ENCODE results near the gene GOSR2. TPM values are rescaled to one million over a fixed set of nuclear protein-coding genes. Genes with fewer than 3 reads are reported as not detected.

GOSR2 gene
- total and polyA plus RNA-seq, 2 of the 13 experiments (the other 11 are each of a cell fraction or from before 2014, with no cell fraction given) = 61.5 to 63.9 TPM

DNA sequence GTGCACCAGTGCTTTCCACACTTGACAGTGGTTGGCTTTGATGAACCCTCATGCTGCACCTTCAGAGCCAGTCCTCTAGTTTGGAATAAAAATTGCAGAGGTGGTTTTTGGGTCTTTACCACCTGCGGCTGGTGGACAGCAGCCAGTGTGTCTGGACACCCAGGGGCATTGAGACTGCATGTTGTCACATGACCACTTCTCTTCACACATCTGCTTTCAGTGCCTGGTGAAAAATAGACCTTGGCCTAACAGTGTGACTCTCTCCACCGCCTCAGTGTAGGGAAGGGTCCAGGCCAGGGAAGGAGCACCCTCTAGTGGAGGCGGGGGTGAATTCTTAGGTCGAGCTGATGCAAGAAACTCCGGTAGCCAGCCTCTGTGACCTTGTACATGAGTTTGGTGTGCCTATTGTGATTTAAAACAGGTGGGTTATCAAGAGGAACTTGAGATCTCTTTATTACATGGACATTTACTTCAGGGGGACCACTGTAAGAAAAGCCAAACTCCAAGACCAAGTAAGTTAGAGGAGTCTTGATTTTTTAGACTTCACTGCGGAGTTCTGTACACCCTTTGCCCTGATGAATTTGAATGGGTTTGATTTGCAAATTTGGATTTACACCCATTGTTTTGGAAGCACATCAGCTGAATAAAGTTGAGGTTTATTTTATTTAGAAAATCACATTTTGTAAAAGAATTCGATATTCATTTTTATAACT, 17.9 kb downstream of the GOSR2 start (continued):
- TF ChIP-seq ZBTB10 (CRISPR knock-in tag; IDR thresholded peaks at IDR 0.05; ENCODE audit: borderline replicate concordance) (no peak), BRD4 (CRISPR knock-in tag; IDR thresholded peaks at IDR 0.05) (no peak), FOXK2 (IDR thresholded peaks at IDR 0.05) (no peak), NFE2 (CRISPR knock-in tag; IDR thresholded peaks at IDR 0.05) (no peak), ZNF275 (CRISPR knock-in tag; IDR thresholded peaks at IDR 0.05; ENCODE audit: borderline replicate concordance) (no peak), ZNF180 (CRISPR knock-in tag; IDR thresholded peaks at IDR 0.05; ENCODE audit: borderline replicate concordance, low read depth) (no peak), ZNF3 (CRISPR knock-in tag; IDR thresholded peaks at IDR 0.05) (no peak), ZFP90 (CRISPR knock-in tag; IDR thresholded peaks at IDR 0.05; ENCODE audit: borderline replicate concordance) (no peak), CAMTA2 (CRISPR knock-in tag; IDR thresholded peaks at IDR 0.05; ENCODE audit: borderline replicate concordance) (no peak), ZNF333 (CRISPR knock-in tag; IDR thresholded peaks at IDR 0.05; ENCODE audit: borderline replicate concordance) (no peak)
- TF ChIP-seq, protein P1, sequence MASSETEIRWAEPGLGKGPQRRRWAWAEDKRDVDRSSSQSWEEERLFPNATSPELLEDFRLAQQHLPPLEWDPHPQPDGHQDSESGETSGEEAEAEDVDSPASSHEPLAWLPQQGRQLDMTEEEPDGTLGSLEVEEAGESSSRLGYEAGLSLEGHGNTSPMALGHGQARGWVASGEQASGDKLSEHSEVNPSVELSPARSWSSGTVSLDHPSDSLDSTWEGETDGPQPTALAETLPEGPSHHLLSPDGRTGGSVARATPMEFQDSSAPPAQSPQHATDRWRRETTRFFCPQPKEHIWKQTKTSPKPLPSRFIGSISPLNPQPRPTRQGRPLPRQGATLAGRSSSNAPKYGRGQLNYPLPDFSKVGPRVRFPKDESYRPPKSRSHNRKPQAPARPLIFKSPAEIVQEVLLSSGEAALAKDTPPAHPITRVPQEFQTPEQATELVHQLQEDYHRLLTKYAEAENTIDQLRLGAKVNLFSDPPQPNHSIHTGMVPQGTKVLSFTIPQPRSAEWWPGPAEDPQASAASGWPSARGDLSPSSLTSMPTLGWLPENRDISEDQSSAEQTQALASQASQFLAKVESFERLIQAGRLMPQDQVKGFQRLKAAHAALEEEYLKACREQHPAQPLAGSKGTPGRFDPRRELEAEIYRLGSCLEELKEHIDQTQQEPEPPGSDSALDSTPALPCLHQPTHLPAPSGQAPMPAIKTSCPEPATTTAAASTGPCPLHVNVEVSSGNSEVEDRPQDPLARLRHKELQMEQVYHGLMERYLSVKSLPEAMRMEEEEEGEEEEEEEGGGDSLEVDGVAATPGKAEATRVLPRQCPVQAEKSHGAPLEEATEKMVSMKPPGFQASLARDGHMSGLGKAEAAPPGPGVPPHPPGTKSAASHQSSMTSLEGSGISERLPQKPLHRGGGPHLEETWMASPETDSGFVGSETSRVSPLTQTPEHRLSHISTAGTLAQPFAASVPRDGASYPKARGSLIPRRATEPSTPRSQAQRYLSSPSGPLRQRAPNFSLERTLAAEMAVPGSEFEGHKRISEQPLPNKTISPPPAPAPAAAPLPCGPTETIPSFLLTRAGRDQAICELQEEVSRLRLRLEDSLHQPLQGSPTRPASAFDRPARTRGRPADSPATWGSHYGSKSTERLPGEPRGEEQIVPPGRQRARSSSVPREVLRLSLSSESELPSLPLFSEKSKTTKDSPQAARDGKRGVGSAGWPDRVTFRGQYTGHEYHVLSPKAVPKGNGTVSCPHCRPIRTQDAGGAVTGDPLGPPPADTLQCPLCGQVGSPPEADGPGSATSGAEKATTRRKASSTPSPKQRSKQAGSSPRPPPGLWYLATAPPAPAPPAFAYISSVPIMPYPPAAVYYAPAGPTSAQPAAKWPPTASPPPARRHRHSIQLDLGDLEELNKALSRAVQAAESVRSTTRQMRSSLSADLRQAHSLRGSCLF (CRISPR knock-in tag; IDR thresholded peaks at IDR 0.05; ENCODE audit: borderline replicate concordance) = no peak; the same call in 1 of the 2 replicates
- TF ChIP-seq, protein P2, sequence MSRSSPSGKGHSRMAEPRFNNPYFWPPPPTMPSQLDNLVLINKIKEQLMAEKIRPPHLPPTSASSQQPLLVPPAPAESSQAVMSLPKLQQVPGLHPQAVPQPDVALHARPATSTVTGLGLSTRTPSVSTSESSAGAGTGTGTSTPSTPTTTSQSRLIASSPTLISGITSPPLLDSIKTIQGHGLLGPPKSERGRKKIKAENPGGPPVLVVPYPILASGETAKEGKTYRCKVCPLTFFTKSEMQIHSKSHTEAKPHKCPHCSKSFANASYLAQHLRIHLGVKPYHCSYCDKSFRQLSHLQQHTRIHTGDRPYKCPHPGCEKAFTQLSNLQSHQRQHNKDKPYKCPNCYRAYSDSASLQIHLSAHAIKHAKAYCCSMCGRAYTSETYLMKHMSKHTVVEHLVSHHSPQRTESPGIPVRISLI (CRISPR knock-in tag; IDR thresholded peaks at IDR 0.05; ENCODE audit: borderline replicate concordance) = no peak
- TF ChIP-seq, protein P3, sequence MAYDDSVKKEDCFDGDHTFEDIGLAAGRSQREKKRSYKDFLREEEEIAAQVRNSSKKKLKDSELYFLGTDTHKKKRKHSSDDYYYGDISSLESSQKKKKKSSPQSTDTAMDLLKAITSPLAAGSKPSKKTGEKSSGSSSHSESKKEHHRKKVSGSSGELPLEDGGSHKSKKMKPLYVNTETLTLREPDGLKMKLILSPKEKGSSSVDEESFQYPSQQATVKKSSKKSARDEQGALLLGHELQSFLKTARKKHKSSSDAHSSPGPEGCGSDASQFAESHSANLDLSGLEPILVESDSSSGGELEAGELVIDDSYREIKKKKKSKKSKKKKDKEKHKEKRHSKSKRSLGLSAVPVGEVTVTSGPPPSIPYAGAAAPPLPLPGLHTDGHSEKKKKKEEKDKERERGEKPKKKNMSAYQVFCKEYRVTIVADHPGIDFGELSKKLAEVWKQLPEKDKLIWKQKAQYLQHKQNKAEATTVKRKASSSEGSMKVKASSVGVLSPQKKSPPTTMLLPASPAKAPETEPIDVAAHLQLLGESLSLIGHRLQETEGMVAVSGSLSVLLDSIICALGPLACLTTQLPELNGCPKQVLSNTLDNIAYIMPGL (CRISPR knock-in tag; IDR thresholded peaks at IDR 0.05; ENCODE audit: borderline replicate concordance in 1 of 2, low read depth in 1 of 2) = peak; percentile 77 to 87; a peak in 3 of 4 replicates

All from HepG2 (cell line).